HepG2 (cell line): Measurements from ENCODE around the gene THAP5. TPM values are rescaled to one million over a fixed set of nuclear protein-coding genes. Genes with fewer than 3 reads are reported as not detected.

Source experiments
- AGO1 ChIP-seq: fragments of 200-400 bp; formaldehyde crosslinking; IDR thresholded peaks from 2 replicates; pipeline ENCODE4 v1.6.1; 2017; ENCODE audit warnings: mild to moderate bottlenecking, low read depth, low read length, moderate library complexity; ENCODE audit not compliant: poor library complexity, severe bottlenecking
- ARID3A ChIP-seq: IDR thresholded peaks from 2 replicates; pipeline ENCODE4 v1.6.1; 2012; ENCODE audit warnings: low read depth, low read length, improper control_type of control experiment
- CEBPZ ChIP-seq: IDR thresholded peaks from 2 replicates; pipeline ENCODE4 v1.6.1; 2012; ENCODE audit warnings: low read length, improper control_type of control experiment
- CREB3 ChIP-seq: sonication (generic); formaldehyde crosslinking; IDR thresholded peaks from 2 replicates; pipeline ENCODE4 v1.5.0; 2020; ENCODE audit warnings: missing genetic modification reagents
- DDIT3 ChIP-seq: sonication (generic); formaldehyde crosslinking; IDR thresholded peaks from 2 replicates; pipeline ENCODE4 v1.4.0; 2020; ENCODE audit warnings: mild to moderate bottlenecking, missing genetic modification reagents
- HIC2 ChIP-seq: sonication (generic); formaldehyde crosslinking; IDR thresholded peaks from 2 replicates; pipeline ENCODE4 v1.9.0; 2022; ENCODE audit warnings: low read depth, missing genetic modification reagents
- HNF1B ChIP-seq: sonication (generic); formaldehyde crosslinking; IDR thresholded peaks from 2 replicates; pipeline ENCODE4 v1.5.1; 2020; ENCODE audit warnings: mild to moderate bottlenecking, moderate library complexity, missing genetic modification reagents
- HOXA5 ChIP-seq: sonication (generic); formaldehyde crosslinking; IDR thresholded peaks from 2 replicates; pipeline ENCODE4 v1.4.0; 2020; ENCODE audit warnings: missing genetic modification reagents
- IRX3 ChIP-seq: sonication (generic); formaldehyde crosslinking; IDR thresholded peaks from 2 replicates; pipeline ENCODE4 v1.8.1; 2023; ENCODE audit warnings: mild to moderate bottlenecking, low read depth, missing genetic modification reagents, borderline replicate concordance
- MAZ ChIP-seq, 2 experiments: sonication (generic) in 1 of 2; formaldehyde crosslinking in 1 of 2; IDR thresholded peaks; 2 replicates each; pipeline versions ENCODE4 v1.5.0 to v1.6.1; 2012 to 2020; ENCODE audit warnings: low read depth in 2 of 2, mild to moderate bottlenecking in 2 of 2, borderline replicate concordance in 1 of 2, improper control_type of control experiment in 1 of 2, low read length in 1 of 2, missing genetic modification reagents in 1 of 2, moderate library complexity in 1 of 2
- MTA1 ChIP-seq: sonication (generic); formaldehyde crosslinking; IDR thresholded peaks from 2 replicates; pipeline ENCODE4 v1.4.0; 2020; ENCODE audit warnings: missing genetic modification reagents, mild to moderate bottlenecking, borderline replicate concordance
- RBAK ChIP-seq: sonication (generic); formaldehyde crosslinking; IDR thresholded peaks from 2 replicates; pipeline ENCODE4 v1.5.1; 2020; ENCODE audit warnings: mild to moderate bottlenecking, missing genetic modification reagents
- ZFP91 ChIP-seq: sonication (generic); formaldehyde crosslinking; IDR thresholded peaks from 2 replicates; pipeline ENCODE4 v1.9.0; 2022; ENCODE audit warnings: missing genetic modification reagents, mild to moderate bottlenecking, borderline replicate concordance
- ZNF230 ChIP-seq: sonication (generic); formaldehyde crosslinking; IDR thresholded peaks from 2 replicates; pipeline ENCODE4 v1.4.0; 2020; ENCODE audit warnings: mild to moderate bottlenecking, missing genetic modification reagents
- polyA plus RNA-seq, 8 experiments: library from polyadenylated mRNA; depleted of rRNA in 3 of 8; stranded (reverse) in 7 of 8; unstranded in 1 of 8; fragments of >200 nt; fragmentation: Illumina TruSeq in 4 of 8; extraction: Trizol in 4 of 8; gene quantifications; 2 replicates each; pipeline versions ENCODE4 v1.2.1 to v1.2.3, GENCODE V29; 2011 to 2016; ENCODE audit warnings: low read depth in 4 of 8, missing spikeins in 1 of 8, mixed read lengths in 1 of 8; ENCODE audit not compliant: insufficient read depth in 1 of 8
- total RNA-seq, 5 experiments: library from RNA; depleted of rRNA; stranded (reverse); fragments of >200 nt; fragmentation: Illumina TruSeq; extraction: Trizol; gene quantifications; 2 replicates each; pipeline ENCODE4 v1.2.3, GENCODE V29; 2016; ENCODE audit warnings: low read depth in 1 of 5

THAP5 gene
- total and polyA plus RNA-seq, 2 of the 13 experiments (the other 11 are each of a cell fraction or from before 2014, with no cell fraction given): 3.6 to 11.8 TPM

- no peak for TF ChIP-seq DDIT3 (CRISPR knock-in tag)
- peak; percentile 71 for TF ChIP-seq IRX3 (CRISPR knock-in tag)
- no peak for TF ChIP-seq RBAK (CRISPR knock-in tag)
- peak; percentile 93; the same call in 1 of the 2 replicates for TF ChIP-seq ZFP91 (CRISPR knock-in tag)
- no peak for TF ChIP-seq HOXA5 (CRISPR knock-in tag)
- no peak for TF ChIP-seq ZNF230 (CRISPR knock-in tag)
- TF ChIP-seq HNF1B (CRISPR knock-in tag): peak; percentile 95
- TF ChIP-seq ARID3A: 0 out of 2 replicates have a peak, but pooled peaks have one; percentile 36
- TF ChIP-seq CEBPZ: no peak
- TF ChIP-seq AGO1: peak; percentile 75
- 0 out of 2 replicates have a peak, but pooled peaks have one; percentile 32 for TF ChIP-seq MTA1 (CRISPR knock-in tag)
- TF ChIP-seq MAZ (IDR thresholded peaks at IDR 0.05; ENCODE audit: borderline replicate concordance, low read depth, low read length): peak; percentile 93; the same call in 1 of the 2 replicates
- TF ChIP-seq MAZ (CRISPR knock-in tag; IDR thresholded peaks at IDR 0.05; ENCODE audit: low read depth): peak; percentile 93
- peak; percentile 42; the same call in 1 of the 2 replicates for TF ChIP-seq HIC2 (CRISPR knock-in tag)
- TF ChIP-seq CREB3 (CRISPR knock-in tag): no peak
Measured at GRCh38 chr7:108525985-108526767, 43.3 kb downstream of the THAP5 start, which contains the start of gene PNPLA8 (continued).
